Measurements from ENCODE around the gene CREB1.

DNA sequence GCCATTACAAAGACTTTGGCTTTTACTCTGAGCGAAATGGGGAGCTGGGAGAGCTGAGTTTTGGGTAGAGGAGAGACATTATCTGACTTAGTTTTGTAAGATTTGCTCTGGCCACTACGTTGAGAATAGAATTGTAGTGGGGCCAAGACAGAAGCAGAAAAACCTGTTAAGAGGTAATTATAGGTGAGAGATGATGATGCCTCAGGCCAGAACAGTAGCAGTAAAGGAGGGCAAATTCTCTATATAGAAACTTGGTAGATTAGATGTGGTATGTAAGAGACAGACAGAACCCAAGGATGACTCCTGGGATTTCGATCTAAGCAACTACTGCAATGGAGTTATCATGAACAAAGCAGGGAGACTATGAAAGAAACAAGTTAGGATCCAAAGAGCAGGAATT is 17.4 kb upstream of the CREB1 start:
- TF ChIP-seq, protein P1, sequence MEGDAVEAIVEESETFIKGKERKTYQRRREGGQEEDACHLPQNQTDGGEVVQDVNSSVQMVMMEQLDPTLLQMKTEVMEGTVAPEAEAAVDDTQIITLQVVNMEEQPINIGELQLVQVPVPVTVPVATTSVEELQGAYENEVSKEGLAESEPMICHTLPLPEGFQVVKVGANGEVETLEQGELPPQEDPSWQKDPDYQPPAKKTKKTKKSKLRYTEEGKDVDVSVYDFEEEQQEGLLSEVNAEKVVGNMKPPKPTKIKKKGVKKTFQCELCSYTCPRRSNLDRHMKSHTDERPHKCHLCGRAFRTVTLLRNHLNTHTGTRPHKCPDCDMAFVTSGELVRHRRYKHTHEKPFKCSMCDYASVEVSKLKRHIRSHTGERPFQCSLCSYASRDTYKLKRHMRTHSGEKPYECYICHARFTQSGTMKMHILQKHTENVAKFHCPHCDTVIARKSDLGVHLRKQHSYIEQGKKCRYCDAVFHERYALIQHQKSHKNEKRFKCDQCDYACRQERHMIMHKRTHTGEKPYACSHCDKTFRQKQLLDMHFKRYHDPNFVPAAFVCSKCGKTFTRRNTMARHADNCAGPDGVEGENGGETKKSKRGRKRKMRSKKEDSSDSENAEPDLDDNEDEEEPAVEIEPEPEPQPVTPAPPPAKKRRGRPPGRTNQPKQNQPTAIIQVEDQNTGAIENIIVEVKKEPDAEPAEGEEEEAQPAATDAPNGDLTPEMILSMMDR (conservative IDR thresholded peaks at IDR 0.05 in 1 of 2, IDR thresholded peaks at IDR 0.05 in 1 of 2; ENCODE audit: low read depth in 1 of 2, low read length in 2 of 2), result no peak
- TF ChIP-seq EZH2 (IDR thresholded peaks at IDR 0.05; ENCODE audit: low read length, missing control alignments), result no peak
